ENCODE results near the gene LRRC73.
"Not testable (repeated sequence)": the region's sequence is repeated elsewhere in the genome, so short reads cannot be mapped to it uniquely, and the experiment has no call there.

Gene LRRC73, protein sequence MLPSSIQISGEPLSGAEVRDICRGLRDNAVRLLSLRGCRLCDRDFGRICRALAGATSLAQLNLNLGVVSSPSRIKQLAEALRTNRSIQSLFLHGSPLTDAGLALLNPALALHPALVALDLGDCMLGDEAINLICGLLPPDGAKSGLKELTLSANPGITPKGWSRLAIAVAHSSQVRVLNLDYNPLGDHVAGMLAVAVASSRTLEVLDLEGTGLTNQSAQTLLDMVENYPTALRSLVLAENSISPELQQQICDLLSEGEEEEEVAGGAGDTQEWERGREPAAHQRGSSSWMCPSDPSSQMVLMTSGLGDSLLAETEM

DNA sequence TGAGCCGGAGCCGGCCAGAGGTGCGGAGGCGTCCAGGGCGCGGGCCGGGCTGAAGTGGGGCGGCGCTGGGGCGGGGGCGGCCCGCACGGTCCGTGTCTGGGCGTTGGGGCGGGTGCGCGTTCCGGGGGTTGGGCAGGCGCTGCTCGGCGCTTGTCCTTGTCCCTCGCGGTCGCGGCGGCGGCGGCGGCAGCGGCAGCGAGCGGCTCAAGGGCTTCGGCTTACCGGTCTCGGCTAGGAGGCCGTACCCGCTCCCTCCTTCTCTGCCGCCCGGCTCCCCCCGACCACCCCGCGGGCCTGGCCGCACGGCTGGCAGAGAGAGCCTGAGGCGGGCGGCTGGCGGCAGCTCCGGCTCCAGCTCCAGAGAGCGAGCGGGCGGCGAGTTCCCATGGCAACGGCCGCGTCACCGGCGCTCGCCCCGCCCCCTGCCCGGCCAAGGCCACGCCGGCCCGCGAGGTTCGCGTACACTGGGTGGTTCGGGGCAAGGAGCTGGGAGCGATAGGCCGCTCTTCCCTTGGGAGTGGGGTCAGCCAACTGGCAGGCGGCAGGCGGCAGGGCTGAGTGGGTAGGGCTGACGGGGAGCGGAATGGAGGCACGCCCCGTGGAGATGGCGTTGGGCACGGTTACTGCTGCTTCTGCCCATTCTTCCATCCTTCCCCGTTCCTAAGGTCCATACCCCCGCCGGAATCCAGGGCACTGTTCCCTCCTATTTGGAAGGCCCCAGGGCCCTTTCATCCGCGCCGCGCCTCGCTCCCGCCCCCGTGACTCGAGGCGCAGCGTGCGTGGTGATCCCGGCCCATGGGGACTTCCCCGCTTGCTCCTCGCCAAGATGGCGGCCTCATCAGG lies at the start of gene LRRC73:
Gene LRRC73, minus strand, starts transcription at position 363 of the 843 bp plus-strand sequence. CDS start 561 bp downstream, outside the sequence.
- Histone ChIP-seq H3K9me3 (ENCODE audit: low read length) (no peaks in the 10 kb centered on the region), H3K4me1 (ENCODE audit: insufficient read depth, low read length) (peaks cover 27% of the 10 kb centered on the region), H3K4me3 (ENCODE audit: low read depth in 1 of 2, low read length in 2 of 2) (peak within 1 kb of the TSS; percentile 66 to 74), H3K36me3 (ENCODE audit: insufficient read depth, low read length) (peaks cover 44% of the 10 kb centered on the region), H3K9ac (ENCODE audit: low read length) (no peak within 1 kb of the TSS), H3K27ac (ENCODE audit: low read depth, low read length) (peak within 1 kb of the TSS; percentile 52), H3K27me3 (ENCODE audit: control insufficient read depth in 1 of 2, insufficient read depth in 2 of 2, low read length in 2 of 2) (peaks cover 0 to 13% of the 10 kb centered on the region in 2 donors)

DNA sequence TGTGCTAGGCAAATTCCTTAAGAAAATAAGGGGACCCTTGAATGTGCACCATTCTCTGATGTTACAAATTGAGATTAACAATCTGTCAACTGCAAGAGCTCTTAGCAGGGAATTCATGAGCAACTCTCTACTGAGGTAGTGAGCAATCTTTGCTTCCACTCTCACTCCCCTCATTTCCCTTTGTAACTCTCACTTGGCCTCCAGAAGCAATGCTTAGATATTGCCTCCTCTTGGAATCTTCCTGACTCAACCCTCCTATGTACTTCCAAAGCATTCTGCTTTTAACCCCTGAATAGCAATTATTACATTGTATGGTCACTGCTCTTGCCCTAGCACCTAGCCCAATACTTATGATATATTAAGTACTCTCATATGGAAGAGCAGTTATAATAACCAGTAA lies 49.2 kb upstream of the LRRC73 start:
- H3K9me3 ChIP-seq (ENCODE audit: low read length): no peaks in the 10 kb centered on the region
- H3K36me3 ChIP-seq (ENCODE audit: insufficient read depth, low read length): peaks cover 55% of the 10 kb centered on the region
- no peaks in the 10 kb centered on the region for H3K4me1 ChIP-seq (ENCODE audit: insufficient read depth, low read length)
- no peaks in the 10 kb centered on the region for H3K27me3 ChIP-seq (ENCODE audit: control insufficient read depth in 1 of 2, insufficient read depth in 2 of 2, low read length in 2 of 2)
- no peak overlapping the region for H3K9ac ChIP-seq (ENCODE audit: low read length)
- no peak overlapping the region for H3K4me3 ChIP-seq (ENCODE audit: low read depth in 1 of 2, low read length in 2 of 2)
- no peak overlapping the region for H3K27ac ChIP-seq (ENCODE audit: low read depth, low read length)

DNA sequence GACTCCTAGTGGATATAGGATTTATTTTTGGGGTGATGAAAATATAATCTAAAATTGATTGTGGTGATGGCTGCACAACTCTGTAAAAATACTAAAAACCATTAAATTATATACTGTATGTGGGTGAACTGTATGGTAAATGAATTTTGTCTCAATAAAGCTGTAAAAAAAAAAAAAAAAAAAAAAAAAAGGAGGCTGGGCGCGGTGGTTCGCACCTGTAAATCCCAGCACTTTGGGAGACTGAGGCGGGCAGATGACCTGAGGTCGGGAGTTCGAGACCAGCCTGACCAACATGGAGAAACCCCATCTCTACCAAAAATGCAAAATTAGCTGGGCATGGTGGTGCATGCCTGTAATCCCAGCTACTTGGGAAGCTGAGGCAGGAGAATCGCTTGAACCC lies 47.5 kb upstream of the LRRC73 start:
- H3K9me3 ChIP-seq (ENCODE audit: low read length); H3K4me3 ChIP-seq (ENCODE audit: low read depth in 1 of 2, low read length in 2 of 2): not testable (repeated sequence)
- peaks cover 56% of the 10 kb centered on the region for H3K36me3 ChIP-seq (ENCODE audit: insufficient read depth, low read length)

DNA sequence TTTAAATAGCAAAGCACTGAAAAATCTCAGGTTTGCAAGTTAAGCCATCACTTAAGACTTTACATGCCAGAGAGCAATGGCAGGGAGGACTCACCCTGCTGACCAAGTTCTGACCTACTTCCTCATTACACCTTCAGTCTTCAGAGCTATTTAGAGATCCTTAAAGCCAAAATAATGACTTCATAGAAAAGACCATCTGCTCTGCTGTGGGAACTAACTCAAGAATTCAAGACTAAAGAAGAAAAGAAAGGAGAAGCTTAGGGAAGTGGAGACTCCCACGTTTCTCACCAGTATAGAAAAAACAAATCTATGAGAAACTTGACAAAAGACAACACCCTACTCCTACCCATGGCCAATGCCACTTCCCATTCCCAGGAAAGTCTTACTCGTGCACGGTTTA lies 37.1 kb upstream of the LRRC73 start:
- Histone ChIP-seq H3K4me1 (ENCODE audit: insufficient read depth, low read length) (no peaks in the 10 kb centered on the region), H3K27me3 (ENCODE audit: control insufficient read depth in 1 of 2, insufficient read depth in 2 of 2, low read length in 2 of 2) (no peaks in the 10 kb centered on the region), H3K9ac (ENCODE audit: low read length) (no peak overlapping the region), H3K27ac (ENCODE audit: low read depth, low read length) (no peak overlapping the region), H3K4me3 (ENCODE audit: low read depth in 1 of 2, low read length in 2 of 2) (no peak overlapping the region), H3K9me3 (ENCODE audit: low read length) (no peaks in the 10 kb centered on the region), H3K36me3 (ENCODE audit: insufficient read depth, low read length) (peaks cover 60% of the 10 kb centered on the region)

More for the DNA sequence above, 47.5 kb upstream of the LRRC73 start:
- not testable (repeated sequence) for H3K27me3 ChIP-seq (ENCODE audit: control insufficient read depth in 1 of 2, insufficient read depth in 2 of 2, low read length in 2 of 2); H3K9ac ChIP-seq (ENCODE audit: low read length); H3K27ac ChIP-seq (ENCODE audit: low read depth, low read length); H3K4me1 ChIP-seq (ENCODE audit: insufficient read depth, low read length)

DNA sequence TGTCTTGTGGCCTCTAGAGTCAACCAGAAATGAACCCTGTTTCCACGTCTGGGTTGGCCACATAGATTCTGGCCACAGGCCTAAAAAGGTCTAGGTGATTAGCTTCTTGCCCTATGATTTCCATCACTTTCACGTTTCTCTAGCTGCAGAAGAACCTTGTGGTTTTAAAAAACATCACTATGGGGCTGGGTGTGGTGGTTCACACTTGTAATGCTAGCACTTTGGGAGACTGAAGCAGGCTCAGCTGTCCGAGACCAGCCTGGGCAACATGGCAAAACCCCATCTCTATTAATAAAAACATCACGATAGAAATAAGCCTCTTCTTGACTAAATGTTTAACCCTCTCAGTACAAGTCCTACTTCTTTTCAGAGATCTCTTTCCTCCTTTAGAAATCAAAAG lies 34.3 kb upstream of the LRRC73 start:
- Histone ChIP-seq H3K9ac (ENCODE audit: low read length) (no peak overlapping the region), H3K4me3 (ENCODE audit: low read depth in 1 of 2, low read length in 2 of 2) (no peak overlapping the region), H3K27me3 (ENCODE audit: control insufficient read depth in 1 of 2, insufficient read depth in 2 of 2, low read length in 2 of 2) (no peaks in the 10 kb centered on the region), H3K4me1 (ENCODE audit: insufficient read depth, low read length) (no peaks in the 10 kb centered on the region), H3K27ac (ENCODE audit: low read depth, low read length) (no peak overlapping the region), H3K36me3 (ENCODE audit: insufficient read depth, low read length) (peaks cover 34% of the 10 kb centered on the region), H3K9me3 (ENCODE audit: low read length) (no peaks in the 10 kb centered on the region)

DNA sequence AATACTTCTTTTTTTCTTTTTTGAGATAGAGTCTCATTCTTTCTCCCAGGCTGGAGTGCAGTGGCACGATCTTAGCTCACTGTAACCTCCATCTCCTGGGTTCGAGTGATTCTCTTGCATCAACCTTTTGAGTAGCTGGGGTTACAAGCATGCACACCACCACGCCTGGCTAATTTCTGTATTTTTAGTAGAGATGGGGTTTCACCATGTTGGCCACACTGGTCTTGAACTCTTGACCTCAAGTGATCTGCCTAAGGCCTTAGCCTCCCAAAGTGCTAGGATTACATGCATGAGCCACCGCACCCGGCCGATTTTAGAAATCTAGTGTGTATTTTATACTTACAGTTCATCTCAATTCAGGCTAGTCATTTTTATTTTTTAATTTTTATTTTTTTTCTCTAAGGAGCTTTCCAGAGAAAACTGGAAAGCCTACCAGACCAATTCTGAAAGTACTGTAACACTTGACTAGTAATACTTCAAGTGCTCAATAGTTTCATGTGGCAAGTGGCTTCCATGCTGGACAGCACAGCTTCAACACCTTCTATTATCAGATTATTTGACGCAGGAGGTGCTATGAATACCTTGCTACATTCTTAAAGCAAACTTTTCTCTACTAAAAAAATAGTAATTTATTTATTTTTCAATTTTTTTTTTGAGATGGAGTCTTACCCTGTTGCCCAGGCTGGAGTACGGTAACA lies 31.8 kb upstream of the LRRC73 start:
- H3K9me3 ChIP-seq (ENCODE audit: low read length): no peaks in the 10 kb centered on the region
- no peak overlapping the region for H3K4me3 ChIP-seq (ENCODE audit: low read depth in 1 of 2, low read length in 2 of 2)
- peaks cover 22% of the 10 kb centered on the region for H3K36me3 ChIP-seq (ENCODE audit: insufficient read depth, low read length)

DNA sequence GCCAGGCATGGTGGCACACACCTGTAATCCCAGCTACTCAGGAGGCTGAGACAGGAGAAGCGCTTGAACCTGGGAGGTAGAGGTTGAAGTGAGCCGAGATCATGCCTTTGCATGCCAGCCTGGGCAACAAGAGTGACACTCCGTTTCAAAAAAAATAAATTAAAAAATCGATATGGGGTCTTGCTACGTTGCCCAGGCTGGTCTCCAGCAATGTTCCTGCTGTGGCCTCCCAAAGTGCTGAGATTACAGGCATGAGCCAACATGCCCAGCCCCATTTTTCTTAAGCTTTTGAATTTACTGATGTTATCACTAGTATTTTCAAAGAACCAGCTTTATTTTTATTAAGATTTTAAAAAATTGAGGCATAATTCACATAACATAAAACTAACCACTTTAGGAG lies 30.4 kb upstream of the LRRC73 start:
- H3K9me3 ChIP-seq (ENCODE audit: low read length): no peaks in the 10 kb centered on the region
- no peak overlapping the region for H3K9ac ChIP-seq (ENCODE audit: low read length)
- no peak overlapping the region for H3K27ac ChIP-seq (ENCODE audit: low read depth, low read length)
- no peaks in the 10 kb centered on the region for H3K4me1 ChIP-seq (ENCODE audit: insufficient read depth, low read length)
- no peak overlapping the region for H3K4me3 ChIP-seq (ENCODE audit: low read depth in 1 of 2, low read length in 2 of 2)
- H3K27me3 ChIP-seq (ENCODE audit: control insufficient read depth in 1 of 2, insufficient read depth in 2 of 2, low read length in 2 of 2): no peaks in the 10 kb centered on the region
- H3K36me3 ChIP-seq (ENCODE audit: insufficient read depth, low read length): peaks cover 9% of the 10 kb centered on the region

More for the DNA sequence above, 31.8 kb upstream of the LRRC73 start:
- no peak overlapping the region for H3K27ac ChIP-seq (ENCODE audit: low read depth, low read length)
- H3K9ac ChIP-seq (ENCODE audit: low read length): no peak overlapping the region
- no peaks in the 10 kb centered on the region for H3K4me1 ChIP-seq (ENCODE audit: insufficient read depth, low read length)
- no peaks in the 10 kb centered on the region for H3K27me3 ChIP-seq (ENCODE audit: control insufficient read depth in 1 of 2, insufficient read depth in 2 of 2, low read length in 2 of 2)

DNA sequence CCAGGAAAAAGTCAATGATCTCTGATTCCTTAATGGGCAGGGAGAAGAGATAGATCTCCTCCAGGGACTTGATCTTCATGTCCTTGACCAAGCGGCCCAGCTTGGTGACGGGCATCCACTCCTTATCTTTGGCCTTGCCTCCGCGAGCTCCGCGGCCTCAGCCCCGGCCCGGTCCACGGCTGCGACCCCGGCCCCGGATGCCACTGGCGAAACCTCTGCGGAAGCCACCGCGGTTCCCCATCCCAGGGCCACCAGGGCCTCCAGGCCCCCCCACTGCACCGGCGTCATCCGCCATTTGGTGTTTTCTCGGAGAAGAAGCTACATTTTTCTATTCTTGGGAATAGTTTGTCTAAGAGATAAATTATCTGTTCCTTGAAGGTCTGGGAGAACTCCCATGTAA lies 29.3 kb upstream of the LRRC73 start:
- H3K36me3 ChIP-seq (ENCODE audit: insufficient read depth, low read length); H3K9me3 ChIP-seq (ENCODE audit: low read length); H3K9ac ChIP-seq (ENCODE audit: low read length); H3K4me3 ChIP-seq (ENCODE audit: low read depth in 1 of 2, low read length in 2 of 2); H3K4me1 ChIP-seq (ENCODE audit: insufficient read depth, low read length); H3K27ac ChIP-seq (ENCODE audit: low read depth, low read length); H3K27me3 ChIP-seq (ENCODE audit: control insufficient read depth in 1 of 2, insufficient read depth in 2 of 2, low read length in 2 of 2): not testable (repeated sequence)

DNA sequence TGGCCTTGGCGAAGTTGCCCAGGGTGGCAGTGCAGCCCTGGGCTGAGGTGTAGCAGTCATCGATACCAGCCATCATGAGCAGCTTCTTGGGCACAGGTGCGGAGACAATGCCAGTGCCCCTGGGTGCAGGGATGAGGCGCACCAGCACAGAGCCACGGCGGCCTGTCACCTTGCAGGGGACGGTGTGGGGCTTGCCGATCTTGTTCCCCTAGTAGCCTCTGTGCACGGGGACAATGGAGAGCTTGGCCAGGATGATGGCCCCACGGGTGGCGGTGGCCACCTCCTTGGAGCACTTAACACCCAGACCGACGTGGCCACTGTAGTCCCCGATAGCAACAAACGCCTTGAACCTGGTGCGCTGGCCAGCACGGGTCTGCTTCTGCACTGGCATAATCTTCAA lies 28.8 kb upstream of the LRRC73 start:
- H3K4me3 ChIP-seq (ENCODE audit: low read depth in 1 of 2, low read length in 2 of 2); H3K9ac ChIP-seq (ENCODE audit: low read length); H3K36me3 ChIP-seq (ENCODE audit: insufficient read depth, low read length); H3K9me3 ChIP-seq (ENCODE audit: low read length); H3K4me1 ChIP-seq (ENCODE audit: insufficient read depth, low read length); H3K27ac ChIP-seq (ENCODE audit: low read depth, low read length); H3K27me3 ChIP-seq (ENCODE audit: control insufficient read depth in 1 of 2, insufficient read depth in 2 of 2, low read length in 2 of 2): not testable (repeated sequence)

DNA sequence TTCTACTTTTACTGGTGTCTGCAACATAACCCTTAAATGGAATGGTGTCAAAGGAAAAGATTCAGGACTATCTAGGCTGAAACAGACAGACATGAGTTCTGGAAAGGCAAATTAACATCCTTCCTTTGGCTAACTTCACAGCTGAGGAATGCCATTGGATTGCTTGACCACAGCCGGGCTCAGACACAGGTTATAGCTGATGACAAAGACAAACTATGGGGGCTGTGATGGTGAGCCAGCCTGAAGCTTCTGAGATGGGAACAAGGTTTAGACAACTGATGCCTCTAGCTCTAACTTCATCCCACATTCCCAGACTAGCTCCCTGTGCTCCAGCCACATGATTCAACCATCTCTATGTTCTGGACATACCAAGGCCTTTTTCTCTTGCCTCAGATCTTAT lies 22.1 kb upstream of the LRRC73 start:
- Histone ChIP-seq H3K4me3 (ENCODE audit: low read depth in 1 of 2, low read length in 2 of 2) (no peak overlapping the region), H3K4me1 (ENCODE audit: insufficient read depth, low read length) (no peaks in the 10 kb centered on the region), H3K27me3 (ENCODE audit: control insufficient read depth in 1 of 2, insufficient read depth in 2 of 2, low read length in 2 of 2) (no peaks in the 10 kb centered on the region), H3K27ac (ENCODE audit: low read depth, low read length) (no peak overlapping the region), H3K9me3 (ENCODE audit: low read length) (no peaks in the 10 kb centered on the region), H3K9ac (ENCODE audit: low read length) (no peak overlapping the region), H3K36me3 (ENCODE audit: insufficient read depth, low read length) (peaks cover 54% of the 10 kb centered on the region)

DNA sequence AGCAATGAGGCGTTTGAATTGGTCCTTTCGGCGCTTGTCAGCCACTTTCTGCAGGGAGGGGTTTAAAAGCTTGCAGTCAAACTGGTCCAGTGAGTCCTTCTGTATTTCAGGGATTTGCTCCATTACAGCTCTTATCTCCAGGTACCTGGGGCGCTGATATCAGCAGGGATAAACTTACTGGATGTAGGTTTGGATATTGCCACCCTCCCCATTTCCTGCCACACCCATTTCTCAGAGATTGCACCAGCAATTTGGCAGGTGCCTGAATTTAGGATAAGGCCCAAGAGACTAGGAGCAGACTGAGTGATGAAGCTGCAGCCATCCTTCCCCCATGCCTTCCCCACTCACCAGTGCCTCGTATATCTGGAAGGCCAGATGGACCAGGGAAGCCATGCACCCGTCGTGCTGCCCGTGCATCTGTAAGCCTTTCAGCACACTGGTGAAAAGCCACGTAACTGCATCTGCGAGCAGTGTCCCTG lies 14.4 kb upstream of the LRRC73 start:
- no peaks in the 10 kb centered on the region for H3K9me3 ChIP-seq (ENCODE audit: low read length)
- H3K4me1 ChIP-seq (ENCODE audit: insufficient read depth, low read length): no peaks in the 10 kb centered on the region
- H3K36me3 ChIP-seq (ENCODE audit: insufficient read depth, low read length): peaks cover 92% of the 10 kb centered on the region
- H3K27me3 ChIP-seq (ENCODE audit: control insufficient read depth in 1 of 2, insufficient read depth in 2 of 2, low read length in 2 of 2): no peaks in the 10 kb centered on the region
- no peak overlapping the region for H3K4me3 ChIP-seq (ENCODE audit: low read depth in 1 of 2, low read length in 2 of 2)
- no peak overlapping the region for H3K27ac ChIP-seq (ENCODE audit: low read depth, low read length)
- H3K9ac ChIP-seq (ENCODE audit: low read length): no peak overlapping the region
